ENCODE results near the gene TPPP2.
A peak's percentile ranks its signal among the peaks of the same experiment; 100 is the strongest.

TPPP2 gene

GRCh38 chr14:21017528-21018245 is 12.3 kb upstream of the TPPP2 start:
- no peak for DNase-seq

- no peak for DNase-seq
Observed at GRCh38 chr14:21018286-21018685, 11.7 kb upstream of the TPPP2 start.

- DNase-seq: no peak
Observed at GRCh38 chr14:21018781-21019180, 11.2 kb upstream of the TPPP2 start.

GRCh38 chr14:21019366-21019765 is 10.7 kb upstream of the TPPP2 start:
- no peak for DNase-seq

- DNase-seq: no peak
Observed at GRCh38 chr14:21020977-21021545, 9.0 kb upstream of the TPPP2 start.

- DNase-seq: no peak
Observed at GRCh38 chr14:21022686-21023085, 7.3 kb upstream of the TPPP2 start.

GRCh38 chr14:21023174-21023573 is 6.8 kb upstream of the TPPP2 start:
- DNase-seq: no peak

GRCh38 chr14:21023817-21024584 is 6.0 kb upstream of the TPPP2 start:
- DNase-seq: no peak

- DNase-seq: peak in 1 of 2 experiments; percentile 18
Observed at GRCh38 chr14:21024585-21025370, 5.2 kb upstream of the TPPP2 start, which contains the start of gene NDRG2. Gene NDRG2 (minus strand): TSS chr14:21025061. CDS start chr14:21023315, 1,746 bp downstream.

- no peak for DNase-seq
Observed at GRCh38 chr14:21025371-21026273, 4.4 kb upstream of the TPPP2 start.

- DNase-seq: no peak
Observed at GRCh38 chr14:21026274-21026987, 3.6 kb upstream of the TPPP2 start.

- no peak for DNase-seq
Observed at GRCh38 chr14:21026988-21027315, 3.1 kb upstream of the TPPP2 start.

- DNase-seq: no peak
Observed at GRCh38 chr14:21030531-21030930, 514 bp downstream of the TPPP2 start.

- no peak for DNase-seq
Observed at GRCh38 chr14:21032326-21033132, 2.5 kb downstream of the TPPP2 start.

GRCh38 chr14:21033133-21033698 is 3.2 kb downstream of the TPPP2 start:
- no peak for DNase-seq

GRCh38 chr14:21034707-21035106 is 4.7 kb downstream of the TPPP2 start, which contains the start of gene RNASE13:
Gene RNASE13 (minus strand): TSS chr14:21034807. CDS start chr14:21034288, 519 bp downstream.
- DNase-seq: no peak

- no peak for DNase-seq
Observed at GRCh38 chr14:21036751-21037150, 6.7 kb downstream of the TPPP2 start.

GRCh38 chr14:21037156-21037555 is 7.1 kb downstream of the TPPP2 start:
- DNase-seq: no peak

GRCh38 chr14:21038441-21039422 is 8.7 kb downstream of the TPPP2 start:
- DNase-seq: peak; percentile 48 to 75

All from NCI-H446 (cell line).